Neuron (in vitro differentiated cells): ENCODE measurements around the gene ARID3A.
A peak's percentile ranks its signal among the peaks of the same experiment; 100 is the strongest.

Experiments
- H2AFZ ChIP-seq: one replicate; pipeline ENCODE4 v1.6.1; 2013; ENCODE audit warnings: low read depth, mild to moderate bottlenecking, inconsistent platforms, low read length, moderate library complexity
- H3K27me3 ChIP-seq: one replicate; pipeline ENCODE4 v1.6.1; 2013; ENCODE audit warnings: low read length; ENCODE audit not compliant: insufficient read depth
- H3K36me3 ChIP-seq: one replicate; pipeline ENCODE4 v1.6.1; 2013; ENCODE audit warnings: low read length; ENCODE audit not compliant: insufficient read depth
- H3K4me1 ChIP-seq: one replicate; pipeline ENCODE4 v1.6.1; 2013; ENCODE audit warnings: low read length; ENCODE audit not compliant: insufficient read depth
- H3K4me3 ChIP-seq: 2 replicates; pipeline ENCODE4 v1.5.1; 2013; ENCODE audit warnings: mild to moderate bottlenecking, low read length, moderate library complexity
- H3K9me3 ChIP-seq: one replicate; pipeline ENCODE4 v1.6.1; 2013; ENCODE audit warnings: low read length

ARID3A gene

GRCh38 chr19:1014161-1015060, 88.6 kb downstream of the ARID3A start:
- H3K4me3 ChIP-seq, result no peak overlapping the region
- no peak overlapping the region for H2AFZ ChIP-seq
- no peaks in the 10 kb centered on the region for H3K9me3 ChIP-seq
- H3K27me3 ChIP-seq, result no peaks in the 10 kb centered on the region
- peaks cover 47% of the 10 kb centered on the region for H3K36me3 ChIP-seq
- peaks cover 35% of the 10 kb centered on the region for H3K4me1 ChIP-seq

- no peaks in the 10 kb centered on the region for H3K9me3 ChIP-seq
- H3K4me1 ChIP-seq, result peaks cover 43% of the 10 kb centered on the region
- H3K4me3 ChIP-seq, result no peak overlapping the region
- no peaks in the 10 kb centered on the region for H3K27me3 ChIP-seq
- H2AFZ ChIP-seq, result no peak overlapping the region
- H3K36me3 ChIP-seq, result peaks cover 40% of the 10 kb centered on the region
Measured at GRCh38 chr19:1015061-1015781, 89.4 kb downstream of the ARID3A start.

GRCh38 chr19:1015782-1016646, 90.2 kb downstream of the ARID3A start:
- Histone ChIP-seq H3K36me3 (peaks cover 38% of the 10 kb centered on the region), H2AFZ (no peak overlapping the region), H3K9me3 (no peaks in the 10 kb centered on the region), H3K4me3 (no peak overlapping the region), H3K4me1 (peaks cover 43% of the 10 kb centered on the region), H3K27me3 (no peaks in the 10 kb centered on the region)

GRCh38 chr19:1016647-1017114, 90.8 kb downstream of the ARID3A start:
- Histone ChIP-seq H3K27me3 (no peaks in the 10 kb centered on the region), H3K4me1 (peaks cover 43% of the 10 kb centered on the region), H3K9me3 (no peaks in the 10 kb centered on the region), H3K36me3 (peaks cover 32% of the 10 kb centered on the region), H2AFZ (no peak overlapping the region), H3K4me3 (no peak overlapping the region)

- no peaks in the 10 kb centered on the region for H3K9me3 ChIP-seq
- H3K4me3 ChIP-seq, result no peak overlapping the region
Measured at GRCh38 chr19:1017115-1017905, 91.5 kb downstream of the ARID3A start.

GRCh38 chr19:1017906-1018305, 92.1 kb downstream of the ARID3A start:
- H3K9me3 ChIP-seq, result no peaks in the 10 kb centered on the region
- peaks cover 21% of the 10 kb centered on the region for H3K36me3 ChIP-seq
- no peak overlapping the region for H3K4me3 ChIP-seq

More at GRCh38 chr19:1017115-1017905, 91.5 kb downstream of the ARID3A start:
- Histone ChIP-seq H3K36me3 (peaks cover 26% of the 10 kb centered on the region), H3K27me3 (no peaks in the 10 kb centered on the region), H2AFZ (no peak overlapping the region), H3K4me1 (peaks cover 43% of the 10 kb centered on the region)

GRCh38 chr19:1018393-1018792, 92.6 kb downstream of the ARID3A start:
- Histone ChIP-seq H3K4me1 (peaks cover 43% of the 10 kb centered on the region), H3K4me3 (no peak overlapping the region)

More at GRCh38 chr19:1017906-1018305, 92.1 kb downstream of the ARID3A start:
- Histone ChIP-seq H2AFZ (no peak overlapping the region), H3K4me1 (peaks cover 43% of the 10 kb centered on the region), H3K27me3 (no peaks in the 10 kb centered on the region)

GRCh38 chr19:1018932-1019615, 93.2 kb downstream of the ARID3A start:
- no peaks in the 10 kb centered on the region for H3K9me3 ChIP-seq
- H3K36me3 ChIP-seq, result peaks cover 10% of the 10 kb centered on the region
- H3K4me1 ChIP-seq, result peaks cover 43% of the 10 kb centered on the region
- H3K27me3 ChIP-seq, result no peaks in the 10 kb centered on the region
- peak overlapping the region; percentile 74 for H3K4me3 ChIP-seq
- no peak overlapping the region for H2AFZ ChIP-seq

More at GRCh38 chr19:1018393-1018792, 92.6 kb downstream of the ARID3A start:
- no peak overlapping the region for H2AFZ ChIP-seq
- peaks cover 17% of the 10 kb centered on the region for H3K36me3 ChIP-seq
- no peaks in the 10 kb centered on the region for H3K27me3 ChIP-seq
- H3K9me3 ChIP-seq, result no peaks in the 10 kb centered on the region

- H2AFZ ChIP-seq, result no peak overlapping the region
- no peaks in the 10 kb centered on the region for H3K9me3 ChIP-seq
- H3K4me3 ChIP-seq, result peak overlapping the region; percentile 74
- H3K36me3 ChIP-seq, result peaks cover 5% of the 10 kb centered on the region
- no peaks in the 10 kb centered on the region for H3K27me3 ChIP-seq
- peaks cover 43% of the 10 kb centered on the region for H3K4me1 ChIP-seq
Measured at GRCh38 chr19:1019616-1019961, 93.8 kb downstream of the ARID3A start.

- Histone ChIP-seq H3K4me1 (peaks cover 43% of the 10 kb centered on the region), H2AFZ (no peak overlapping the region), H3K4me3 (peak overlapping the region; percentile 74), H3K36me3 (peaks cover 4% of the 10 kb centered on the region), H3K27me3 (no peaks in the 10 kb centered on the region), H3K9me3 (no peaks in the 10 kb centered on the region)
Measured at GRCh38 chr19:1019980-1020867, 94.4 kb downstream of the ARID3A start.

- Histone ChIP-seq H3K27me3 (no peaks in the 10 kb centered on the region), H3K4me3 (peak within 1 kb of the TSS; percentile 74), H3K4me1 (peaks cover 41% of the 10 kb centered on the region), H3K36me3 (peaks cover 4% of the 10 kb centered on the region), H2AFZ (no peak within 1 kb of the TSS), H3K9me3 (no peaks in the 10 kb centered on the region)
Measured at GRCh38 chr19:1020868-1021425, 95.1 kb downstream of the ARID3A start, which contains the start of gene TMEM259. TMEM259 (minus strand) TSS chr19:1021123; CDS start chr19:1020996, 127 bp downstream.
